ENCODE data around the gene LMO3.
A peak's percentile ranks its signal among the peaks of the same experiment; 100 is the strongest.

LMO3 gene

DNA sequence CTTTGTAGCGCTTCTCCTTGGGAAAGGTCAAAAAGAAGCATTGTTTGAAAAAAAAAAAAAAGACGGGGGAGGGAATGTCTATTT, at the start of gene LMO3:
Gene LMO3, minus strand, starts transcription at position 46 of the 84 bp plus-strand sequence. CDS start 5,302 bp downstream, outside the sequence.
- DNase-seq = no peak

DNA sequence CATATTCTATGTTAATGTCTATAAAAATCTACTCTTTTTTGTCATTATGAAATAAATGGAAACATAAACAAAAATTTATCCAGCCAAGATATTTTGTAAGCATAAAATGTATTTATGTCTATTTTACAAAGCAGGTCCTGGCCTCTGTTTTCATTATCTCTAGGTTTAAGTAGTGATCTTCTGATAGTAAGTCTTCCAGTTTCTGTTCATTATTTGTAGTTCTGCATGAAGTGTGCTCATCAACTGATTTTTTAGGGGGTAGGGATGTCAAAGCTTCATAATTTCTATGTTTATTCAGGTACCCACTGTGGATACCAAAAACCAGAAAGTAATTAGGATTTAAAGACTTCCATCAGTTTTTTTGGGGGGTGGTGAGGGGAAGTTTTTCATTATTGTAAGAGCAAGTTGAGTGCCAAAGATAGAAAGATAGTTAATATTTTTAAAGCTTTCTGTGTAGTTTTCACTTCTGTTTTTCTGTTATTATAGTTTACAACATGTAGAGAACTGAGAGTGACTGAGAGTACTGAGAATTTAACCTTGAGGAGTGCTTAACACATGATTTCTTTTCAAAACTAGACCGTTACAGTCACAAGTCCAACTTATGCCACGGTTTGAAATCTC, 30.6 kb upstream of the LMO3 start:
- DNase-seq = no peak

DNA sequence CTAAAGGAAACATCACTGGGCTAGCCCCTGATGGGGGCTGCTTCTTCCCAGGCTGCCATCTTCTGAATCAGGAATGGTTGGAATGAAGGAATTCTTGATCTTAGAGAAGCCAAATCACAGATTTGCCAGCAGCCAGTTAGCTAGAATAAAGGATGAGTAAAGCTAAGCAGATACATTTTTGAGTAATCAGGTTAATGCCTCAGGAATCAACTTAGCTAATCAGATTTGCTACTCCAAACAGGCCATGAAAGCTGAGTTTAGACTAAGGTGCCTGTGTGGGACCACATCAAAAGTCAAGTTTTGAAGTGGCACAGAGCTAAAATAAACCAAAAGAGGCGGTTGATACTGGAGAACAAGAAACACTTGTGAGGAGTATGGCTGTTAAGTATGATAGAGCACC, 28.8 kb upstream of the LMO3 start:
- no peak for DNase-seq

DNA sequence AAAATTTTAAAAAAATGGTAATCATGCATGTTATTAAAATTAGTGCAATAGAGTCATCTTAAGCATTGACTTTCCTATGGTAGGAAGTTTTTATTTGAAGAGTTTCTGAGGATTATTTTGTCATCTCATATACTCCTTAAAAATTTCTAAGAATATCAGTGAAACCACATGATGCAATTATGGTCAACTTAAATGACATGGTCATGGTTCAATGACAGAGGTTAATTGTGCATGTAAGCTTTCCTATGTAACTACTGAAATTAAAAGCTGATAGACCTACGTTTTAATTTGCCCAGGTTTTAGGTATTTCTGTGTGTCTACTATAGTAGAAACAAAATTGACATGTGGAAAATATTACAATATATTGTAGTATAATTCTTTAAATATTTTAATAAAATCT, 21.0 kb upstream of the LMO3 start:
- DNase-seq = no peak

DNA sequence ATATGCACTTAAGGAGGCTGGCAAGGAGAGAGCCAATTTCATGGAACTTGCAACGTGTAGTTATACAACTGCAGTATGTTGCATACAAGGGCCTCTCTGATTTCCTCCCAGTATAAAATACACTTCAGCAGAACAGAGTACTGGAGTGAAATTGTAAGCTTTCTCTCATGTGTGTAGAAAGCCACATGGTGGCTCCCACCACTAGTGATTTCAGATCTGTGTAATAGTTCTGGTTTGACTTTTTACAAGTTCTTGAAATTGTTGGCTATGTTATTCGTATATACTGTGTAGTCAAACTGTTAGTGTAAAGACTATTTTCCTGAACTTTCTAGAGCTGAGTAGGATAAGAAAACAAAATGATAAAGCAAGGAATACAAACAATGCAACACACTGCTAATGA, 16.4 kb upstream of the LMO3 start:
- no peak for DNase-seq

DNA sequence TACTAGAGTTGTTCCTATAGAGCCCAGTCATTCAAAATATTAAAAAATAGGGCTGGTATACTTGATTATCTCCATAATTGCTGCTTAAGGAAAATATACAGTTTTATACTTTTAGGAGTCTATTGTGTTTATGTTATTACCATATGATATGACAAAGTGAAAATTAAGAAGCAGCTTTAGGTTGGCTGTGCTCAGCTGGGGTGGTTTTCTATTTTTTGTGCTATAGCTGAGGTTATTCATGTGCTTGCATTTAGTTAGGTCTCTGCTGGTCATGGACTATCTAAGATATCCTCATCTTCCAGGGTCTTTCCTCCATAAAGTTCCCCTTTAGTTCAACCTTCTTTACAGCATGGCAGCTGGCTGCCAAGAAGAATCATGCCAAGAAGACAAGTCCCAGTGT, 13.6 kb upstream of the LMO3 start:
- DNase-seq = no peak

DNA sequence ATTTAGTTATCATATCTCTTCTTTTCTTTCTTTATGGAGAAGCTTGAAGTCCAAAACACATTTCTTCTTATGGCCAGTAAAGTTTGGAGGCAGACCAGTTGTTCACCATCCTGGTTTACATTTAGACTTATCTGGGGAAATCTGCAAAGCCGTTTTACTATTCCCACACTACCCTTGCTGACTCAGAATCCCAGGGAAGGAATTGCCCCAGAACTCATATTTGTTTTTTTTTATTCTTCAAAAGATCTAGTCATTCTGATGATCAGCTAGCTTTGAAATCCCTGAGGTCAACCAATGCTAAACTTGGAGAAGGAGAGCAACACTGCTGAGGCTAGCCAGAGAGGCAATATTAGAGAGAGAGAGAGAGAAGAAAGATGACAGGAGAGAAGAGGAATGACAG, 12.3 kb upstream of the LMO3 start:
- DNase-seq = no peak

DNA sequence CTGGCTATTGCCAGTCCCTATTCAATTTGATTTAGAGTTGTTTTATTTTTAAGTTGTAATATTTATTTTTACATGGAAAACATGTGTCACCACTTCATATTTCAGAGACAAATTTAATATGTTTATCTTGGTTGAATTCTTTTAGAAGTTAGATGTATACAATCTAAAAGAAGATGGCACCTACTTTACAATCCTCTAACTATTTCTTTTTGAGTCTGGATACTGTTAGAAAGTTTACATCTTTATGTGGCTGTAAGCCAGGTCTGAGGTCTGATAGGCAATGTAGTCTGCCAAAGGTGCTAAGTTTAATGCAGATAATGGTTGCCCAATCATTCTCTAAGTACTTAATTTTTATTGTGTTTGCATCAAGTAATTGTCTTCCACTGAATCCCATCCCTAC, 7.2 kb upstream of the LMO3 start:
- no peak for DNase-seq

DNA sequence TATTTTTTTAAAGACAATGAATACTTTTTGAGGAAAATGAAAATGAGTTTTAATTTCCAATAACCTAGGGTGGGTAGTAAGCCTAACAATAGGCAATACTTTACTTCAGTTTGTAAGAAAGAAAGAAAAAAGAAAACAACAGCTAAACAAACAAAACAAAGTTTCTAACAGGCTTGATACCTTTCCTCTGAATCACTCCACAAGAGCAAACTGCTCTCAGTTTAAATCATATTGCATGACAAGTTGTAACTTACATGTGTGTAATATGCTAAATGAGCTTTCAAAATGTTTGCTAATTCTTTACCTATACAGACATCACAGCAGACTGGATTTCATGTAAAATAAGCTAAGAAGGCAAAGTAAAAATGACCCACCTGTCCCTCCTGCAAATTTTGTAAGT, 6.7 kb upstream of the LMO3 start:
- DNase-seq = no peak

DNA sequence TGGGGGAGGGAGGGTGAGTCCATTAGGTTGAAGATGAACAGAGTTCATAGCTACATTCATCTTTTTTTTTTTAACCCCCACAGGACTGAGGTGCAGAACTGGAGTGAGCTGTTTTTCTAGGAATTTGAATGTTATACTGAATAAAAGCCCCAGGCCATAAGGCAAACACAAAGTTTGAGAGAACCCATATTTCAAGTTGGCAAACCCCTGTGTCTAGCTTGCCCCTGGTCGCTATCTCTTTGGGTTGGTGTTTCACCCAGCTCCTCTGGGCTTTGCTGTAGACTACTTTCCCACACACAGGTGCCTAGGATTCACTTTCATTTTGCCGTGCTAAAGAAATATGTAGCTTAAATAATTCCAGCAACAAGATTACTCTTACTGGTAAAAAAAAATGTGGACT, 5.2 kb upstream of the LMO3 start:
- DNase-seq = peak; percentile 38

DNA sequence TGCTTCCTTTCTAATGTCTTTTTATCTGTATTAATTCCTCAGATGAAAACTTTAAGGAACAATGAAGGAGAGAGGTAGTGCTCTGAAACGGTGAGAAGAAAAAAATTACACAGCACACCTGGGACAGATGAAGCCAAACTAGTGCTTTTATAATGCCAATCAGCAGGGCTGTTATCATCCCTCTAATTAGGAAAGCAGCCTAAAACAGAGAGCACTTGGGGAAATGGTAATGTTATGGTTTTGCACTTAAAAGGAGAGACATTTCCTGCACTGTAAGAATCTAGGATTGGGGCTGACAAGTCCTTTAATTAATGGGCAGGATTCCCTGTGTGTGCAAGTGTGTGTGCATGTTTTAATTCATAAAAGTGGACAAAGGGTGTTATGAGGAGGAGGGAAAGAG, 4.8 kb upstream of the LMO3 start:
- peak; percentile 38 for DNase-seq

DNA sequence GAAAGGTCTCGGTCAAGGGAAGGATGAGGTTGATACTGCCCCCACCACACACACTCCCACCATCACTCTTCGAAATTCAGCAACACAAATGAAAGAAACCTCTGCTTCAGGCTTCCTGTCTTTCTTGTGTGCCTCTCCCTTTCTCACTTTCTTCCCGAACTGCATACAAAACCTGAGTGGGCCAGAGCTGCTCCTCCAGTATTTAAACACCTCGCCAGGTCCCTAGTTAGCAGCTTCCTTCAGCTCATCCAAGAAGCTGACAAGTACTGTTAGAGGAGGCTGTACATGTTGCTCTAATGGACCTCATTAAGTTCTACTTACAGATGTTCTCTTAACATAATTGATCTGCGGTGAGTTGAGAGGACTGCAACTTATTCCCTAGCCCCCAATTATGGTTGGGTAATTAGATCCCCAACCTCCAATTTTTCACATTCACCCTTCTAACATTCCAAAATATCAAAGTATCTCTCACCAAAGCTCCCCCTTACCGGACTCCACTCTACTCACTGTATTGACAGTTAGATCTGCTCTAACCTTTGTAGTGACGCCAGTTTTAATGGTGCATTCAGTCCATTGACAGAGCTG, 4.1 kb upstream of the LMO3 start:
- DNase-seq = no peak

DNA sequence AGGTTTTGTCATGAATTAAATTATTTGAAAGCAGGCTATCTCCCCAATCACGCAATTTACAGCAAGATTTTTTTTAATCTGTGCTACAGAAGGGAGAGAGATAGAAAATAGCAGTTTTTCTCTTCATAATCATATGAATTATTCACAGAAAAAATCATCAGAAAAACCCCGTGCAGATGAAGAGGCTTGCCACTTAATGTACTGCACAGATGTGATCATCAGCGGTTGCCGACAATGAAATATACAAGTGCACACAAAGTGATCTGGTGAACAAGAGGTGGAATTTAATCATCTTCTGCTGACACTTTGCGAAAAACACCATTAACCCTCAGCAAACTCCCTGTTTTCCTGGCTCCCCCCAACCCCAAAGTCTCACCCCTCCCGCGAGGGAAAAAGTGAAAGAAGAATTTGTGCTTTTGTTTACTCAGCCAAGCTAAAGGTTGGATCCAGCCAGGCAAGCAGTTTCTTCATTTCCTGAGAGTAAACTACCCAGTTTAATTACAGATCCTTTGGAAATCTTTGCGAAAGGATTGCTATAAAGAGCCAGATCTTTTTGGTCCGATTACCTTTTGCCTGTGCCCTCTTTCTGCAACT, 3.1 kb upstream of the LMO3 start:
- peak; percentile 37 for DNase-seq

DNA sequence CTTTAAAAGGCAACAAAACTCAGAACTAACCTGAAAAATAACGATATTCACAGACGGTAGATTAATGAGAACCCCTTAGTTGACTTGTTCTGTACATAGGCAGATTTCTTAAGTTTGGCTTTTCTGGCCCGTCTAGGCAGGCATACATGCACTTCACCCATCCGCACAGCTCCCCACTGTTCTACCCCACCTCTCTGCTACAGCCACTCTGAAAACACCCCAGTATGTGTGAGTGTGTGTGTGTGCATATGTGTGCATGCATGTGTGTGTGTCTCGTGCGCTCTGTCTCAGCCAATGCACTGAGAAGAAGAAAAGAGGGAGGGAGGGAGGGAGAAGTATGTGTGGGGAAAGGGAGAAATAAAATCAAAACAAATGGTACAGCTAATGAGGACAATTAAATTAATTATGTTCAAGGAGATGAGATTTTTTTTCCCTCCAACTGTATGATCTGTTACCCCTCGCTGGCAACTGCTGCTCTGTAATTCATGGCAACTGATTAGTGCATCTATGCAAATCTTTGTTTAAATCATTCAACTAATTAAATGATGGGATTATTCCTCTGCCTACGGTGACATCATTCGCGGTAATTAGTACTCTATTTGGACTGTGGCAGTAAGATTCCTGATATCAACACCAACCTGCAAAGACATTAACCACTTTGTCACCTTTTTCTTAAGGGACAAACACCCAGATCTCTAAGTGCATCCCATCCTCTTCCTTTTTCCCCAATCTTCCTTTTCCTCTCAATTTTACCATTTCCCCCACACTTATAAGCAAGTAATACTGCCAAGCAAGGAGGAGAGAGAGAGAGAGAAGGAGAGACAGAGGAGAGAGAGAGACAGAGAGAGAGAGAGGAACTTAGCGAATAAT, 2.2 kb upstream of the LMO3 start:
- DNase-seq = peak; percentile 63

DNA sequence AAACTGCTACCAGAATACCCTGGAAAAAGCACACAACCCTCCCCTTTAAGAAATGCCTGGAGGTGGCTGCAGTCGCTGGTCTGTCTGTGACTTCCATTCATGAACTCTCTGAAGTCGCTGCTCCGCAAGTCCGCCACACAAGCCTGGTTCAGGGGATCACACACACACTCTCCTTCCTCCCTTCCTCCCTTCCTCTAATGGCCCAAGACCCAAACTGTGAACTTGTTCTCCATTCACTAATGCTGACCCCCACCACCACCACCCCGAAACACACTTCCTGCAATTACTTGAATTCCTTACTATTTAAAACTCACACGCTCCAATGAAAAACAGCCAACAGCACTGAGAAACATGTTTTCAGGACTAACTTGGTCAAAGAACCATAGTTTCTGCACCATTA, 1.0 kb upstream of the LMO3 start:
- DNase-seq = no peak

DNA sequence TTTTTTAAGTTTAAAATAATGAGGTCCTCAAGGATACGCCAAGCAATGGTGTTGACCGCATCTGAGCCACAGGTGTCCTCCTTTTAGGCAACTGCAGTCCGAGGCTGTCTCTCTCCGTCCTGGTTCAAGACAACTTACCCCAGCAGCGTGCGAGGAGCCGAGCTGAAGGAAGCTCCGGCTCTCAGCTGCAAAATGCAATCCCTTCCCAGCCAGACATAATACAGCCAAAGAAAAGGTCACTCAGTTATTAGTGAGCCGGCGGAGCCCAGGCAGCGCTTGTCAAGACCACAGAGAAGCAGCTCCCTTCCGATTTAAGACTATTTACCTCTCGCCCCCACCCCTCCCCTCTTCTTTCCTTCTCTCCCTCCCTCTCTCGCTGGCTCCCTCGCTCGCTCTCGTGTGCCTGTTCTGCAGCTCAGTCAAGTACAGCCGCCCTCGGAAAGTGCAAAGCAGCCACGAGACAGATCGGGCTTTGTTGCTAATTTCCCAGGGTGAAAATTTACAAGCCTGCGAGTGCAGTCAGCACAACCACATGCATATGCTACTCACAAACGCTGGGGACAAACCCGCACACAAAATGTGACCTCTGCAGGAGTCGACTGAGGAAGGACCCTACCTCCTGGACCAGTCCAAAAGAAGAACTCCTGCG, 363 bp upstream of the LMO3 start:
- peak; percentile 37 for DNase-seq

DNA sequence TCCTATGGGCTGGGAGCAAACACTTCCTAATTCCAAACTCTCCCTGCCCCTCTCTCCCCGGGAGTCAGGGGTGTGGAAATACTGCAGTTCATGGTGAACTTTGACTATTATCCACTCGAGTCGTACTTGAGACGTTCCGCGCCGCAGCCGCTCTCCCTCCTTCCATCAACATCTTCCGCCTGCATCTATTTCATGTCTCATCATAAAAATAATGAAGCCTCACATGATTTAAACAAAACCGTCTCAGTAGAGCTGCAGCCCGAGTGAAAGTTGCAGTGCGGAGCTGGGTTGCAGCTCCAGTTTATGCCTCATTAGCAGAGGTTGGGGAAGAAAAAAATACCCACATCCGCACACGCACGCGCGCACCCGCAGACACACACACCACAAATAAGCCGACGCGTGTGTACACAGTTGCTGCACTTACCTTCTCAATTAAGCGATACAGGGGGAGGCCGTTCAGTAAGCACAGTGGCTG, 283 bp downstream of the LMO3 start:
- peak; percentile 29 for DNase-seq

DNA sequence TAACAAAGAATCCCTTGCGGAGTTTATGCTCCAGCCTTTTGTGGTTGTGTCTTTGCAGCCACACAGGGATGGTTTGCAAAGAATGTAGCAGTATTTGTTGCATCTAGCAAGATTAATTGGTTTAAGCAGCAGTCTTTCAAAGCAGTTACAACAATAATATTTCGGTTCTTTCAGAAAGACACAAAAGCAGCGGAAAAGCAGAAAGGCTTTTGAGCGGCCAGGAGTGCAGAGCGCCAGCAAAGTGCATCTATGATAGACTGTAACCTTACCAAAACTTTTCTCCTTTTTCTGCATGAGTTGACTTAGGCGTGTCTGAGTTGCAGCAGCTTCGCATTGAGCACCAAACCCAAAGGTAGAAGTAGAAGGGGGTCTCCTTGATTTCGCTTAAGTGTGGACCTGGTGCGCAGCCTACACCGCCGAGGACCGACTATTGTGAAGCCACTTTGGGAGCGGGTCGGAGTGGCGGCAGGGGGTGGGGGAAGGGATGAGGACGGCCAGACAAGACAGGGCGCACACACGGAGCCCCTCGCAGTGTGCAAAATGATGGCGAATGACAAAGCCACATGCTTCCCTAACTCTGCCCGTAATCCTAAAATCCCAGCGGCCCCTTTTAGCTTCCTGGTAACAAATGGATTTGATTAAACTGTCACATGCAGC, 1.2 kb downstream of the LMO3 start:
- DNase-seq = no peak

DNA sequence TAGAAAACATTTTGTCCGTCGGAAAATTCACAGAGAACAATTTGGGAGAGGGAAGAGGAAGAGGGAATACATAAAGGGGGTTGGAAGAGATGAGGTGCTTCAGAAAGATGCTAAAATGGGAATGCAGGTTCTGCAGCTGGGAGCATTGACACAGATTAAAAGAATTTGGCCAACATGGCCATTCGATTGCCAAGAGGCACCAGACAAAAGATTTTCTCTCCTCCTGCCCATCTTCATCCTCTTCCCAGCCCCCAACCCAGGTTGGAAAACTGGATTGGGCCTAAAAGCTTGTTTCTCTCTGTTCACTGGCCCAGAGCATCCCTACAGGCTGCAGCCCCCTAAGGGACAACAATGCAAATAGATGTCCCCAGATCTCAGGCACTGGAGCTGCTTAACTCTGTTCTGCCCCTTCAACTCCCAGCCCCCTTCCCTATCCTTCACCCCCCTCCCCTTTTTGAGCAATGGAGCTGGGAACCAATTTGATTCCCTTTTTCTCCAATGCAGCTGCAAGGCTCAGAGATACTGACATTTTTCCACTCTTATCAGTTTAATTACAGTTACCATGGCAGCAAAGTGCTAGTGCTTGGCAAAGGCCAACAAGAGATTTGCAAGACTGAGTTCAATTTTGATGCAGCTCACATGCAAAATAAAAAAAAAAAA, 1.9 kb downstream of the LMO3 start:
- peak; percentile 56 for DNase-seq

DNA sequence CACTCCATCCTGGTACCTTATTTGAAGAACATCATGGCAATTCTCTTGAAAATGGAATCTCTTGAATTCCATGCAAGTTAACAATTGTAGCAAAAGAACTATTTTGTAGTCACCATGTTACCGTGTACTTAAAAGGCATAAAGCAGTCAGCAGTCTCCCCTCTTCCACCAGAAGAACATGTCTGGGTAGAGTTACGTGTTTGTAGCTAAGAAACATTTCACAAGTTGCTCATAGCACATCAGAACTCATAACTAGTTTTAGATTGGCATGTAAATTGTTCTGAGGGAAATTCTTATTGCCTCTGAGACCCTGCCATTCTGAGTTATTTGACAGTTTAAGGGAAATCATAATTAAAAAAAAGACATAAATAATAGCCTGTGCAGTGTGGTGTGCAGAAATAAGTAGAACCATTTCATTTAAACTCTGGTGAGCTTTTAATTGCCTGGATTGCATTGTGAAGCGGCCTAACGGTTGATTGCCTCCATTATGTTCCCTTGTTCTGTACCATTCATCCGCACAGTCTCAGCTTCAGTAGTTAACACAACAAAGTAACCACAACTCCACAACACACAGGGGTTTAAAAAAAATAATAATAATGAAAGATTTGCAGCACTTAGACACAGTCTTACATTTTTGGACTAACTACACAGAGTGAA, 2.6 kb downstream of the LMO3 start:
- peak; percentile 35 for DNase-seq

DNA sequence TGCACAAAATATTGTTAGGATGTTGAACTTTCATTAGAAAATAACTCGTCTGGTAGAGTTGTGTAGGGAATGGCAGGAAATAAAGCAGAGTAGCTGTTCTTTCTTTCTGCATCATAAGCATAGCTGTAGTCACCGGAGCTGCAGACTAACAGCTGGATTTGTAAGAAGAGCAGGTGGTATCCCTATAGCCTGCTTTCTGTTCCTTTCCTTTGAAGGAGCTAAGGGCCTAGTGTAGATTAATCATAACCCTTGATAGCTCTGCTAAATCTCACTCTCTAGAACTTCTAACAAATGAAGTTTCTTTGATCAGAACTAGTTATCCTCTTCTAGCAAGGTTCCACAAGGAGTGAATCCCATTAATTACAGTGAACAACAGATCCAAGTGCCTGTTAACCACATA, 3.5 kb downstream of the LMO3 start:
- no peak for DNase-seq

DNA sequence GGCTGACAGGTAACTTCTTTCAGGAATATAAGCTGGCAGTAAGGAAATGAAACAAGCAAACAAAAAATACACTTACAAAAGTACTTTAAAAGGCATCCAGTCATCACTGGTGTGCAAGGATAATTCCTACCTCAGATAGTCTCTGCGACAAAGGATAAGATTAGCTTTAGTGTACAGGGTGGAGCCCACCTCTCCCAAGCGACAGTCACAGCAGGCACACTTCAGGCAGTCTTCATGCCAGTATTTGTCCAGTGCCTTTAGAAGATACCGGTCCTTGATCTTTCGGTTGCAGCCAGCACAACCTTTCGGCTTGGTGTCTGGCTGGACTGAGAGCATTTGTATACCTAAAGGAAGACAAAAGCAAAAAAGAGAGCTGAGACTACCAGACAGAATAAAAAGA, 5.4 kb downstream of the LMO3 start:
- DNase-seq = no peak

All from COR-L47 (cell line).